HEK293T (cell line): ENCODE data around the gene STAC.

Experiments used
- BHLHE40 ChIP-seq: fragments of 450-650 bp; IDR thresholded peaks from 2 replicates; pipeline ENCODE4 v1.6.1; 2016; ENCODE audit warnings: mild to moderate bottlenecking, moderate library complexity, borderline replicate concordance
- ELF4 ChIP-seq: fragments of 450-650 bp; IDR thresholded peaks from 2 replicates; pipeline ENCODE4 v1.6.1; 2017; ENCODE audit warnings: antibody characterized with exemption
- FOXM1 ChIP-seq: fragments of 450-650 bp; IDR thresholded peaks from 2 replicates; pipeline ENCODE4 v1.6.1; 2017; ENCODE audit warnings: mild to moderate bottlenecking, borderline replicate concordance
- PKNOX1 ChIP-seq: fragments of 450-650 bp; IDR thresholded peaks from 2 replicates; pipeline ENCODE4 v1.6.1; 2016
- SUZ12 ChIP-seq: fragments of 450-650 bp; IDR thresholded peaks from 2 replicates; pipeline ENCODE4 v1.6.1; 2016; ENCODE audit warnings: mild to moderate bottlenecking

DNA sequence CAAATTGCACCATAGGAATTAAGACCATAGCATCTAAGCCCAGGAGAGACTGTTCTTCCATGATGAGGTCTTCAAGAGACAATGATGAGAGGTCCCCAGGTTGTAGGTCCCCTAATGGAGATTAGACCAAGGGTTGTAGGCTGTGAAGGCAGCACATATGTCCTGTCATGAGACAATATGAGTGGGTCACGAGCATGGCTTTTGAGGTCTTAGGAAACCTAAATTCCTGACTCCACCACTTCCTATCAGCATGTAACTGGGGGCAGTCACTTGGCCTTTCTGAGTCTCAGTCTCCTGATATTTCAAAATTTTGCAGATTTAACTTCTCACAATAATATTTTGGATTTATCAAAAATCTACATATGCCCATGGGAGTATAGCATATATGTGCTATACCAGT lies 31.3 kb downstream of the STAC start:
- TF ChIP-seq ELF4 (no peak), PKNOX1 (no peak), SUZ12 (no peak), FOXM1 (no peak), BHLHE40 (no peak)
